Fibroblast of villous mesenchyme (primary cell): Measurements from ENCODE around the gene MBP. TPM values are rescaled to one million over a fixed set of nuclear protein-coding genes. Genes with fewer than 3 reads are reported as not detected.
"Not testable (repeated sequence)": the region's sequence is repeated elsewhere in the genome, so short reads cannot be mapped to it uniquely, and the experiment has no call there.

Source experiments
- DNase-seq: peaks from one replicate; pipeline ENCODE4 v3.0.0-alpha.2; 2010; ENCODE audit warnings: low read depth
- H3K4me3 ChIP-seq: 2 replicates; pipeline ENCODE4 v1.5.1; 2011; ENCODE audit warnings: low read depth, mild to moderate bottlenecking, low read length
- CTCF ChIP-seq: IDR thresholded peaks from 2 replicates; pipeline ENCODE4 v1.5.1; 2012; ENCODE audit warnings: low read depth, mild to moderate bottlenecking, low read length; ENCODE audit not compliant: insufficient read depth
- total RNA-seq: library from RNA; depleted of rRNA; stranded (reverse); fragments of >200 nt; gene quantifications from 2 replicates; pipeline ENCODE4 v1.2.3, GENCODE V29; 2012

The MBP gene
- total RNA-seq, 1 donor, result 3.9 TPM

GRCh38 chr18:77025831-77026363 lies 106.7 kb downstream of the MBP start:
- DNase-seq, result no peak
- TF ChIP-seq CTCF, result no peak
- H3K4me3 ChIP-seq, result no peak overlapping the region

GRCh38 chr18:77025123-77025522 lies 107.5 kb downstream of the MBP start:
- TF ChIP-seq CTCF, result no peak
- no peak for DNase-seq

GRCh38 chr18:77024476-77024875 lies 108.1 kb downstream of the MBP start:
- no peak for DNase-seq
- H3K4me3 ChIP-seq, result no peak overlapping the region
- no peak for TF ChIP-seq CTCF

More at GRCh38 chr18:77025123-77025522, 107.5 kb downstream of the MBP start:
- H3K4me3 ChIP-seq, result no peak overlapping the region

- DNase-seq, result no peak
- no peak overlapping the region for H3K4me3 ChIP-seq
- no peak for TF ChIP-seq CTCF
These were observed 109.3 kb downstream of the MBP start for GRCh38 chr18:77023102-77023782.

- no peak for DNase-seq
- no peak overlapping the region for H3K4me3 ChIP-seq
- TF ChIP-seq CTCF, result no peak
These were observed 110.0 kb downstream of the MBP start for GRCh38 chr18:77022556-77022955.

- H3K4me3 ChIP-seq, result no peak overlapping the region
- no peak for TF ChIP-seq CTCF
- DNase-seq, result no peak
These were observed 110.5 kb downstream of the MBP start for GRCh38 chr18:77022116-77022515.

- H3K4me3 ChIP-seq, DNase-seq: not testable (repeated sequence)
These were observed 111.1 kb downstream of the MBP start for GRCh38 chr18:77021478-77021877.
